PFSK-1 (cell line): ENCODE data around the gene PTPN2.

ENCODE experiments used
- FOXP2 ChIP-seq: optimal IDR thresholded peaks from 2 replicates; pipeline ENCODE3; 2011; ENCODE audit warnings: borderline replicate concordance, control low read depth, inconsistent platforms; ENCODE audit not compliant: insufficient read depth; ENCODE audit errors: extremely low read length, extremely low read depth
- POLR2AphosphoS5 ChIP-seq: IDR thresholded peaks from 2 replicates; pipeline ENCODE4 v1.6.1; 2012; ENCODE audit warnings: low read depth, mild to moderate bottlenecking, control low read depth, low read length, moderate library complexity
- REST ChIP-seq, 2 experiments: IDR thresholded peaks; 2 replicates each; pipeline versions ENCODE4 v1.6.1 to v1.8.0; 2011 to 2012; ENCODE audit warnings: low read depth in 2 of 2, low read length in 2 of 2, control low read depth in 1 of 2, inconsistent platforms in 1 of 2, mild to moderate bottlenecking in 1 of 2, moderate library complexity in 1 of 2; ENCODE audit not compliant: insufficient read depth in 1 of 2
- SIN3A ChIP-seq: IDR thresholded peaks from 2 replicates; pipeline ENCODE4 v1.6.1; 2012; ENCODE audit warnings: mild to moderate bottlenecking, low read length, moderate library complexity, borderline replicate concordance; ENCODE audit not compliant: insufficient read depth
- TAF1 ChIP-seq: IDR thresholded peaks from 2 replicates; pipeline ENCODE4 v1.6.1; 2012; ENCODE audit warnings: low read length, control low read depth, borderline replicate concordance; ENCODE audit not compliant: insufficient read depth

The PTPN2 gene

GRCh38 chr18:12770469-12771219 lies 113.4 kb downstream of the PTPN2 start:
- TF ChIP-seq POLR2AphosphoS5 (no peak), FOXP2 (no peak), REST (IDR thresholded peaks at IDR 0.05; ENCODE audit: insufficient read depth in 1 of 2, low read depth in 2 of 2, low read length in 2 of 2) (no peak), SIN3A (no peak), TAF1 (no peak)

- TF ChIP-seq TAF1 (no peak), FOXP2 (no peak), POLR2AphosphoS5 (no peak), SIN3A (no peak), REST (IDR thresholded peaks at IDR 0.05; ENCODE audit: insufficient read depth in 1 of 2, low read depth in 2 of 2, low read length in 2 of 2) (no peak)
These were observed 114.2 kb downstream of the PTPN2 start for GRCh38 chr18:12769644-12770440.

GRCh38 chr18:12769136-12769535 lies 114.9 kb downstream of the PTPN2 start:
- TF ChIP-seq TAF1: no peak
- no peak for TF ChIP-seq SIN3A
- TF ChIP-seq FOXP2: no peak
- TF ChIP-seq REST (IDR thresholded peaks at IDR 0.05; ENCODE audit: insufficient read depth in 1 of 2, low read depth in 2 of 2, low read length in 2 of 2): no peak
- no peak for TF ChIP-seq POLR2AphosphoS5

GRCh38 chr18:12768625-12769024 lies 115.4 kb downstream of the PTPN2 start:
- TF ChIP-seq TAF1 (no peak), SIN3A (no peak), POLR2AphosphoS5 (no peak), REST (IDR thresholded peaks at IDR 0.05; ENCODE audit: insufficient read depth in 1 of 2, low read depth in 2 of 2, low read length in 2 of 2) (no peak), FOXP2 (no peak)
